ENCODE data around the gene RIPK3. TPM values are rescaled to one million over a fixed set of nuclear protein-coding genes. Genes with fewer than 3 reads are reported as not detected.

RIPK3 gene
- total and polyA plus RNA-seq, 2 of the 8 experiments (the other 6 are each of a cell fraction or from before 2014, with no cell fraction given): 0.24 to 0.39 TPM

DNA sequence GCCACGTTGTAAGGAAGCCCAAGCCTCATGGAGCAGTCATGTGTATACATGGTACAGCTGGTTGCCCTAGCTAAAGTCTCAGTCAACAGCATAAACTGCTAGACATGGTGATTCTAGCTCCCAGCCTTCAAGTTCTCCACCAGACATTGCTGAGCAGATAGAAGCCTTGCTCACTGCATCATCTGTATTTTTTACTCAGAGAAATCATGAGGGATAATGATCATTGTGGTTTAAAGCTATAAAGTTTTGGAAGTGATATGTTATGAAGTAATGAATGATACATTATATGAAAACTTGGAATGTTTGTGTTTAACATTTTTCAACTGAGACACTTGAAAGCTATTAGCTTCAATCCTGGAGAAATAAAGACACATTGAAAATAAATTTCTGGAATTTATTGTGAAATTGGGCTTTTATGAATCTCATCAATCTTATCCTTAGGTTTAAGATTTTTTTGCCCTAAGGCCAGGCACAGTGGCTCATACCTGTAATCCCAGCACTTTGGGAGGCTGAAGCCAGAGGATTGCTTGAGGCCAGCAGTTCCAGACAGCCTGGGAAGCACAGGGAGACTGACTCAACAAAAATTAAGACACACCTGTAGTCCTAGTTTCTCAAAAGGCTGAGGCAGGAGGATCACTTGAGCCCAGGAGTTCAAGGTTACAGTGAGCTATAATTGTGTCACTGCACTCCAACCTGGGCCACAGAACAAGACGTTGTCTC lies 22.6 kb upstream of the RIPK3 start (continued):
- TF ChIP-seq, protein P1, sequence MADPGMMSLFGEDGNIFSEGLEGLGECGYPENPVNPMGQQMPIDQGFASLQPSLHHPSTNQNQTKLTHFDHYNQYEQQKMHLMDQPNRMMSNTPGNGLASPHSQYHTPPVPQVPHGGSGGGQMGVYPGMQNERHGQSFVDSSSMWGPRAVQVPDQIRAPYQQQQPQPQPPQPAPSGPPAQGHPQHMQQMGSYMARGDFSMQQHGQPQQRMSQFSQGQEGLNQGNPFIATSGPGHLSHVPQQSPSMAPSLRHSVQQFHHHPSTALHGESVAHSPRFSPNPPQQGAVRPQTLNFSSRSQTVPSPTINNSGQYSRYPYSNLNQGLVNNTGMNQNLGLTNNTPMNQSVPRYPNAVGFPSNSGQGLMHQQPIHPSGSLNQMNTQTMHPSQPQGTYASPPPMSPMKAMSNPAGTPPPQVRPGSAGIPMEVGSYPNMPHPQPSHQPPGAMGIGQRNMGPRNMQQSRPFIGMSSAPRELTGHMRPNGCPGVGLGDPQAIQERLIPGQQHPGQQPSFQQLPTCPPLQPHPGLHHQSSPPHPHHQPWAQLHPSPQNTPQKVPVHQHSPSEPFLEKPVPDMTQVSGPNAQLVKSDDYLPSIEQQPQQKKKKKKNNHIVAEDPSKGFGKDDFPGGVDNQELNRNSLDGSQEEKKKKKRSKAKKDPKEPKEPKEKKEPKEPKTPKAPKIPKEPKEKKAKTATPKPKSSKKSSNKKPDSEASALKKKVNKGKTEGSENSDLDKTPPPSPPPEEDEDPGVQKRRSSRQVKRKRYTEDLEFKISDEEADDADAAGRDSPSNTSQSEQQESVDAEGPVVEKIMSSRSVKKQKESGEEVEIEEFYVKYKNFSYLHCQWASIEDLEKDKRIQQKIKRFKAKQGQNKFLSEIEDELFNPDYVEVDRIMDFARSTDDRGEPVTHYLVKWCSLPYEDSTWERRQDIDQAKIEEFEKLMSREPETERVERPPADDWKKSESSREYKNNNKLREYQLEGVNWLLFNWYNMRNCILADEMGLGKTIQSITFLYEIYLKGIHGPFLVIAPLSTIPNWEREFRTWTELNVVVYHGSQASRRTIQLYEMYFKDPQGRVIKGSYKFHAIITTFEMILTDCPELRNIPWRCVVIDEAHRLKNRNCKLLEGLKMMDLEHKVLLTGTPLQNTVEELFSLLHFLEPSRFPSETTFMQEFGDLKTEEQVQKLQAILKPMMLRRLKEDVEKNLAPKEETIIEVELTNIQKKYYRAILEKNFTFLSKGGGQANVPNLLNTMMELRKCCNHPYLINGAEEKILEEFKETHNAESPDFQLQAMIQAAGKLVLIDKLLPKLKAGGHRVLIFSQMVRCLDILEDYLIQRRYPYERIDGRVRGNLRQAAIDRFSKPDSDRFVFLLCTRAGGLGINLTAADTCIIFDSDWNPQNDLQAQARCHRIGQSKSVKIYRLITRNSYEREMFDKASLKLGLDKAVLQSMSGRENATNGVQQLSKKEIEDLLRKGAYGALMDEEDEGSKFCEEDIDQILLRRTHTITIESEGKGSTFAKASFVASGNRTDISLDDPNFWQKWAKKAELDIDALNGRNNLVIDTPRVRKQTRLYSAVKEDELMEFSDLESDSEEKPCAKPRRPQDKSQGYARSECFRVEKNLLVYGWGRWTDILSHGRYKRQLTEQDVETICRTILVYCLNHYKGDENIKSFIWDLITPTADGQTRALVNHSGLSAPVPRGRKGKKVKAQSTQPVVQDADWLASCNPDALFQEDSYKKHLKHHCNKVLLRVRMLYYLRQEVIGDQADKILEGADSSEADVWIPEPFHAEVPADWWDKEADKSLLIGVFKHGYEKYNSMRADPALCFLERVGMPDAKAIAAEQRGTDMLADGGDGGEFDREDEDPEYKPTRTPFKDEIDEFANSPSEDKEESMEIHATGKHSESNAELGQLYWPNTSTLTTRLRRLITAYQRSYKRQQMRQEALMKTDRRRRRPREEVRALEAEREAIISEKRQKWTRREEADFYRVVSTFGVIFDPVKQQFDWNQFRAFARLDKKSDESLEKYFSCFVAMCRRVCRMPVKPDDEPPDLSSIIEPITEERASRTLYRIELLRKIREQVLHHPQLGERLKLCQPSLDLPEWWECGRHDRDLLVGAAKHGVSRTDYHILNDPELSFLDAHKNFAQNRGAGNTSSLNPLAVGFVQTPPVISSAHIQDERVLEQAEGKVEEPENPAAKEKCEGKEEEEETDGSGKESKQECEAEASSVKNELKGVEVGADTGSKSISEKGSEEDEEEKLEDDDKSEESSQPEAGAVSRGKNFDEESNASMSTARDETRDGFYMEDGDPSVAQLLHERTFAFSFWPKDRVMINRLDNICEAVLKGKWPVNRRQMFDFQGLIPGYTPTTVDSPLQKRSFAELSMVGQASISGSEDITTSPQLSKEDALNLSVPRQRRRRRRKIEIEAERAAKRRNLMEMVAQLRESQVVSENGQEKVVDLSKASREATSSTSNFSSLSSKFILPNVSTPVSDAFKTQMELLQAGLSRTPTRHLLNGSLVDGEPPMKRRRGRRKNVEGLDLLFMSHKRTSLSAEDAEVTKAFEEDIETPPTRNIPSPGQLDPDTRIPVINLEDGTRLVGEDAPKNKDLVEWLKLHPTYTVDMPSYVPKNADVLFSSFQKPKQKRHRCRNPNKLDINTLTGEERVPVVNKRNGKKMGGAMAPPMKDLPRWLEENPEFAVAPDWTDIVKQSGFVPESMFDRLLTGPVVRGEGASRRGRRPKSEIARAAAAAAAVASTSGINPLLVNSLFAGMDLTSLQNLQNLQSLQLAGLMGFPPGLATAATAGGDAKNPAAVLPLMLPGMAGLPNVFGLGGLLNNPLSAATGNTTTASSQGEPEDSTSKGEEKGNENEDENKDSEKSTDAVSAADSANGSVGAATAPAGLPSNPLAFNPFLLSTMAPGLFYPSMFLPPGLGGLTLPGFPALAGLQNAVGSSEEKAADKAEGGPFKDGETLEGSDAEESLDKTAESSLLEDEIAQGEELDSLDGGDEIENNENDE (IDR thresholded peaks at IDR 0.05; ENCODE audit: insufficient replicate concordance, low read length): no peak
- TF ChIP-seq SUZ12 (IDR thresholded peaks at IDR 0.05; ENCODE audit: low read length): no peak
